Heart right ventricle (tissue), 16 donors: ENCODE data around the gene PLEKHH1. TPM values are rescaled to one million over a fixed set of nuclear protein-coding genes. Genes with fewer than 3 reads are reported as not detected.

Experiments
- ATAC-seq, 8 donors: fragments of 200-7000 bp; cut with Tn5 transposase; one replicate each; pipeline ENCODE4 v1.9.1; 2020; ENCODE audit warnings: mild to moderate bottlenecking in 8 of 8, moderate library complexity in 8 of 8, moderate number of reproducible peaks in 1 of 8
- DNase-seq, 2 donors: peaks; one replicate each; pipeline ENCODE4 v3.0.0-alpha.2; 2020
- H3K27ac ChIP-seq, 10 donors: fragments of 200-600 bp; sonication (generic) in 2 of 10; one replicate each; pipeline versions ENCODE4 v1.5.0 to v1.8.0; 2020 to 2022; ENCODE audit warnings: mild to moderate bottlenecking in 3 of 10
- H3K27me3 ChIP-seq, 7 donors: fragments of 200-600 bp; one replicate each; pipeline ENCODE4 v1.8.0; 2021 to 2022; ENCODE audit warnings: mild to moderate bottlenecking in 2 of 7
- H3K36me3 ChIP-seq, 9 donors: fragments of 200-600 bp; sonication (generic) in 1 of 9; one replicate each; pipeline versions ENCODE4 v1.5.0 to v1.8.0; 2020 to 2022; ENCODE audit warnings: mild to moderate bottlenecking in 2 of 9
- H3K4me1 ChIP-seq, 9 donors: fragments of 200-600 bp; sonication (generic) in 1 of 9; one replicate each; pipeline versions ENCODE4 v1.5.0 to v1.8.0; 2020 to 2022; ENCODE audit warnings: mild to moderate bottlenecking in 4 of 9
- H3K4me3 ChIP-seq, 10 donors: fragments of 200-600 bp; sonication (generic) in 2 of 10; one replicate each; pipeline versions ENCODE4 v1.5.0 to v1.8.0; 2020 to 2022; ENCODE audit warnings: mild to moderate bottlenecking in 7 of 10, moderate library complexity in 2 of 10
- H3K9me3 ChIP-seq, 11 donors: fragments of 200-600 bp in 10 of 11; sonication (generic) in 2 of 11; one replicate each; pipeline versions ENCODE4 v1.5.0 to v1.8.0; 2013 to 2022; ENCODE audit warnings: mild to moderate bottlenecking in 2 of 11, control low read depth in 1 of 11, moderate library complexity in 1 of 11
- WGBS, 2 donors: extraction: QIAGEN DNeasy Blood & Tissue Kit; methylation state at CpG; one replicate each; pipeline ENCODE4 v1.1.7; 2013; ENCODE audit warnings: inconsistent platforms in 1 of 2; 5-methylcytosine and 5-hydroxymethylcytosine counted together
- intact Hi-C, 10 donors: fragments of 100-400 bp; cut with DNase I; formaldehyde crosslinking; loops; one replicate each; pipeline versions ENCODE4 v1.11.1 to v1.14.2; 2022
- polyA plus RNA-seq, 2 donors: library from polyadenylated mRNA; stranded (reverse); fragments of 200-250 nt; gene quantifications; one replicate each; pipeline ENCODE4 v1.2.3, GENCODE V29; 2013
- total RNA-seq, 10 donors: library from RNA; stranded (reverse); fragmentation: NEBNext Ultra II Directional in 3 of 10; extraction: Animal tissue kit (Norgen Biotek cat#: 25700) in 3 of 10; gene quantifications; one replicate each; pipeline versions ENCODE4 v1.2.1 to v1.2.4, GENCODE V29; 2021 to 2023
- TF ChIP-seq, protein P1 (sequence below), 9 donors: fragments of 200-600 bp; sonication (generic) in 2 of 9; IDR thresholded peaks; one replicate each; pipeline versions ENCODE4 v1.5.0 to v1.8.0; 2021 to 2022; ENCODE audit warnings: antibody characterized with exemption in 9 of 9, mild to moderate bottlenecking in 5 of 9, moderate library complexity in 1 of 9
- donor health status: Arrhythmogenic right ventricular cardiomyopathy.
- donor health status: ischemic (EF 13 %, LVEDD 7.1; RV severe dilation, severe dysfunction).
- donor health status: healthy with polysubstance abuse.
- donor health status: DM: no; HTN: yes; CAD: no.
- donor health status: DM: no; HTN: no; CAD: no.
- donor health status: ischemic (EF 25% LVEDD 6.9; RV normal size, moderate dysfunction).
- donor health status: ischemic (EF 25% LVEDD 5.7; RV mildly dilated, moderate dysfunction).
- donor health status: healthy.
- donor health status: DM: yes; HTN: yes; CAD: no.
- donor health status: Ischemic cardiomyopathy.
- donor health status: ischemic (EF 35%, LVEDD 5.7; RV mildly dilated, moderate dysfunction).
- donor health status: nonischemic (EF 11% LVEDD 7.7; RV severe dilation, severe dysfunction).
- donor health status: DM: yes; HTN: yes; CAD: no.
- donor health status: PGD.
- donor health status: ischemic (EF 29% LVEDD 5.4; RV normal size, mild dysfunction).
- donor health status: nonischemic (EF 23%, LVEDD 6.1; RV moderate dilation, normal function).

PLEKHH1 gene
- total and polyA plus RNA-seq, 12 donors: 1.7 to 14.8 (median 3.7) TPM

GRCh38 chr14:67577181-67577808 lies 44.2 kb downstream of the PLEKHH1 start:
- no peaks in the 10 kb centered on the region for H3K9me3 ChIP-seq
- H3K27ac ChIP-seq: no peak overlapping the region
- TF ChIP-seq, protein P1, sequence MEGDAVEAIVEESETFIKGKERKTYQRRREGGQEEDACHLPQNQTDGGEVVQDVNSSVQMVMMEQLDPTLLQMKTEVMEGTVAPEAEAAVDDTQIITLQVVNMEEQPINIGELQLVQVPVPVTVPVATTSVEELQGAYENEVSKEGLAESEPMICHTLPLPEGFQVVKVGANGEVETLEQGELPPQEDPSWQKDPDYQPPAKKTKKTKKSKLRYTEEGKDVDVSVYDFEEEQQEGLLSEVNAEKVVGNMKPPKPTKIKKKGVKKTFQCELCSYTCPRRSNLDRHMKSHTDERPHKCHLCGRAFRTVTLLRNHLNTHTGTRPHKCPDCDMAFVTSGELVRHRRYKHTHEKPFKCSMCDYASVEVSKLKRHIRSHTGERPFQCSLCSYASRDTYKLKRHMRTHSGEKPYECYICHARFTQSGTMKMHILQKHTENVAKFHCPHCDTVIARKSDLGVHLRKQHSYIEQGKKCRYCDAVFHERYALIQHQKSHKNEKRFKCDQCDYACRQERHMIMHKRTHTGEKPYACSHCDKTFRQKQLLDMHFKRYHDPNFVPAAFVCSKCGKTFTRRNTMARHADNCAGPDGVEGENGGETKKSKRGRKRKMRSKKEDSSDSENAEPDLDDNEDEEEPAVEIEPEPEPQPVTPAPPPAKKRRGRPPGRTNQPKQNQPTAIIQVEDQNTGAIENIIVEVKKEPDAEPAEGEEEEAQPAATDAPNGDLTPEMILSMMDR (IDR thresholded peaks at IDR 0.05): no peak
- H3K4me1 ChIP-seq: no peaks in the 10 kb centered on the region
- no peaks in the 10 kb centered on the region for H3K27me3 ChIP-seq
- H3K36me3 ChIP-seq: peaks cover 0 to 9% (median 0%) of the 10 kb centered on the region in 9 donors
- no peak overlapping the region for H3K4me3 ChIP-seq
- 77 to 81% methylated on average over 13 of the region's 13 CpGs for WGBS, 2 donors
- ATAC-seq (no peak), DNase-seq (no peak)
- intact Hi-C loops: loop anchor here in 1 of 10 donors (10.0 kb wide), 1 partner anchor 52 kb away; no protein-coding TSS in a partner anchor

DNA sequence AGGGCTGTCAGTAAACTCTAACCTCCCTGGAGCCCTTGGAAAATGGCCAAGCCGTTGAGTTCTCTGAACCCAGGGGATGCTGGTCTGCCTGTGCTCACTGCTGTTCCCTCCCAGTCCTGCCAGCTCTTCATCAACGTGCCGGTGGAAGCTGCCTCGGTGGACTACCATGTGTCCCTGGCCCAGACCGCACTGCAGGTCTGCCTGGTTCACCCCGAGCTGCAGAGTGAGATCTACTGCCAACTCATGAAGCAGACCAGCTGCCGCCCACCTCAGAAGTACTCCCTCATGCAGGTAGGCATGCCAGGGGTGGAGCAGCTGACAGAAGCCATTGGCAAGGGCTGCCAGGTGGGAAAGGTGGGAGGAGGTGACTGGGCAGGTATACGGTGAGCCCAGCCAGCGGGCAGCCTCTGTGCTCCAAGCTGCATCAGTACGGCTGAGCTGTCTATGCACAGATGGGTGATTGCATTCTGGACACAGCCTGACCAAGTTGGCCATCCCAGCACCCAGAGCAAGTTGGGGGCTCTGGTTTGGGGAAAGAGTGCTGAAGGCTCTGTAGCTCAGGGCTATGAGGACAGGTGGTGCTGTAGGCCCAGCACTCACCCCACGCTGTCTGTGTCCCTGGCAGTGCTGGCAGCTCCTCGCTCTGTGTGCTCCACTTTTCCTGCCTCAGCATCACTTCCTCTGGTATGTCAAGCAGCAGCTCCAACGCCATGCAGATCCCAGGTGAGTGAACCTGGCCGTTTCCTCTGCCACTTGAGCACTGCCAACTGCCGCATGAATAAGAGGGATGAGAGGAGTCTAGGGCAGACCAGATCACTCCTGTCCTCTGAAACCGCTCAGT lies 45.0 kb downstream of the PLEKHH1 start:
- no peaks in the 10 kb centered on the region for H3K27me3 ChIP-seq
- ATAC-seq (no peak), DNase-seq (no peak)
- H3K4me3 ChIP-seq: no peak overlapping the region
- TF ChIP-seq, protein P1 (IDR thresholded peaks at IDR 0.05): no peak
- no peaks in the 10 kb centered on the region for H3K4me1 ChIP-seq
- H3K27ac ChIP-seq: no peak overlapping the region
- no peaks in the 10 kb centered on the region for H3K9me3 ChIP-seq
- intact Hi-C loops: loop anchor here in 1 of 10 donors (10.0 kb wide), 1 partner anchor 53 kb away; no protein-coding TSS in a partner anchor
- WGBS, 2 donors: 76 to 78% methylated on average over 16 of the region's 16 CpGs
- H3K36me3 ChIP-seq: peaks cover 0 to 9% (median 0%) of the 10 kb centered on the region in 9 donors

DNA sequence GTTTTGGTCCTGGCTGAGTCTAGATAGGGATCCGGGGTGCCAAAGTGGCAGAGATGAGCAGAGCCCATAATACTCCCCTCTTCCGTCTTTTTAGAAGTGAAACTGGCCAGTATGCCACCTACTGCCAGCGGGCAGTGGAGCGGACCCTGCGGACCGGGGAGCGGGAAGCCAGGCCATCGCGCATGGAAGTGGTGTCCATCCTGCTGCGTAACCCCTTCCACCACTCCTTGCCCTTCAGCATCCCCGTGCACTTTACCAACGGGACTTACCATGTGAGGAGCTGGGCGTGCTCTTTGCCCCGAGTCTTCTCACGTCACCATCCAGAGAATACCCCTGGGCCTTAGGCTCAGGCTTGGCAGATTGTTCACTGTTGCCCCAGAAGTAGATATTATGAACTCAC lies 46.0 kb downstream of the PLEKHH1 start:
- DNase-seq: no peak
- Histone ChIP-seq H3K9me3 (no peaks in the 10 kb centered on the region), H3K4me1 (no peaks in the 10 kb centered on the region), H3K27me3 (no peaks in the 10 kb centered on the region), H3K36me3 (peaks cover 0 to 9% (median 0%) of the 10 kb centered on the region in 9 donors), H3K4me3 (no peak overlapping the region), H3K27ac (no peak overlapping the region)
- ATAC-seq: no peak
- TF ChIP-seq, protein P1 (IDR thresholded peaks at IDR 0.05): no peak
- 81 to 82% methylated on average over 15 of the region's 15 CpGs for WGBS, 2 donors
- intact Hi-C loops: loop anchor here in 1 of 10 donors (10.0 kb wide), 1 partner anchor 54 kb away; no protein-coding TSS in a partner anchor

GRCh38 chr14:67579636-67580035 lies 46.5 kb downstream of the PLEKHH1 start:
- Histone ChIP-seq H3K27me3 (no peaks in the 10 kb centered on the region), H3K4me1 (no peaks in the 10 kb centered on the region), H3K36me3 (peaks cover 0 to 9% (median 0%) of the 10 kb centered on the region in 9 donors), H3K9me3 (no peaks in the 10 kb centered on the region), H3K27ac (no peak overlapping the region), H3K4me3 (no peak overlapping the region)
- no peak for DNase-seq
- no peak for ATAC-seq
- 89 to 92% methylated on average over 7 of the region's 7 CpGs for WGBS, 2 donors
- TF ChIP-seq, protein P1 (IDR thresholded peaks at IDR 0.05): no peak
- intact Hi-C loops: loop anchor here in 6 of 10 donors (5.0 to 10.0 kb wide), 4 partner anchors 55 to 125 kb away; partner anchors contain the start of genes RDH12 (in 5 of the 6) and RDH11 (in 1 of the 6)
